Myocyte (in vitro differentiated cells): Measurements from ENCODE around the gene MFAP1. TPM values are rescaled to one million over a fixed set of nuclear protein-coding genes. Genes with fewer than 3 reads are reported as not detected.
A peak's percentile ranks its signal among the peaks of the same experiment; 100 is the strongest.

ENCODE experiments used
- DNase-seq: peaks from one replicate; pipeline ENCODE4 v3.0.0-alpha.2; 2012; ENCODE audit warnings: low read depth
- microRNA counts: library from miRNA; unstranded; fragments of <30 nt; microRNA quantifications from one replicate; lab custom pipeline; 2016
- microRNA-seq: library from miRNA; unstranded; fragments of <30 nt; microRNA quantifications from one replicate; pipeline ENCODE4, GENCODE V29; 2016
- total RNA-seq: library from RNA; depleted of rRNA; stranded (reverse); fragments of >200 nt; gene quantifications from 2 replicates; pipeline ENCODE4 v1.2.3, GENCODE V29; 2014

The MFAP1 gene
- total RNA-seq, 1 donor from 2014 or later: 31.2 TPM

DNA sequence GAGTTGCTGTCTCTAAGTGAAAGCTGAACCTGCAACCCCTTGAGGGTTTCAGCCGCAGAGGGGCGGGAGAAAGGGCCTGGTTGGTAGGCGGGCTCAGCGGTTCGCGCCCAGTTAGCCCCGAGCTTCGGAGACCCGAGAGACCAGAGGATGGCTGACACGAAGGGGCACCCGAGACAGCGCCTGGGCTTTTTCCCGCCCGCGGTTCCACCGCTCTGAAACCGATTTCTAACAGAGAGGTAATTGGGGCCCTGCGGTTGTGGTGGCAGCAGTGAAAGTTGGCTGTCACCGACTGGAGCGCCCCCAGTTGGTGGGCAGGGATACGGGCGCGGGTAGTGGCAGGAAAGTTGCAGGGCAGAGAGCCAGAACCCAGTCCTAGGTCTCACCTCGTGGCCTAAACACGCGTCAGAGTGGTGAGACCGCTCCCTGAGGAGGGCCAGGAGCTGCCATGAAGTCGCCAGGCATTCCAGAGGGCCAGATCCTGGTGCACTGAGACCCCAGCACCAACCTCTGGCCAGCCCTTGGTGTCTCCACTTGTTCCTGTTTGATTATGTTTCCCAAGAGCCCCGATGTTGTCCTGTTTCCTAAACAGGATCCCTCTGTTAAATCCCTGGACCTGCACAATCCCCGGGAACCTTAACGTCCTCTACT is 47.1 kb downstream of the MFAP1 start:
- DNase-seq: peak; percentile 78

DNA sequence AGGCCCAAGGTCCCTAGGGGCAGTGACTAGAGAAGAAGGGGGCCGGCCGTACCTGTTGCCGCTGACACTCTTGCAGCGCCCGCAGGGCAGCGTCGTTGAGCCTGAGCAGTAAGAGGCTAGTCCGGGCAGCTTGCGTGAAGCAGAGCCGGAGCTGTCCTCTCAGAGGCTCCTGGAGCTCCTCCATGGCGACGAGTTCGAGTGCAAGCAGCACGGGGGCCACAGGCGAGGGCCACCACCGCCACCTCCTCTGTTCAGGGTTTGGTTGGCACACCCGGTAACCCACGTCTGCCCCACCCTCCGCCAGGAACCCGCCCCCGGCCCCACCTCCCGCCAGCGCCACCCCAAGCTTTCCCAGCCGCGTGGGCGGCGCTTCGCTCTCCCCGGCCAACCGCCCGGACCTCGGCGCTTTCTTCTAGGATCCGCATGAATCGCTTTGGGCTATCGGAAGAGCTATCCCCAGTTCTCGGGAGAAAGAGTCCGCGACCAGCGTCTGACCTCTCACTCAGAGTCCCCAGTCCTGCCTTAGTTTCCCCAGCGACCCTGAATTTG is 47.7 kb downstream of the MFAP1 start, which contains the start of gene ELL3:
Gene ELL3, minus strand, starts transcription at position 249 of the 549 bp plus-strand sequence. Its CDS starts 65 bp downstream, at position 184.
- no peak for DNase-seq

DNA sequence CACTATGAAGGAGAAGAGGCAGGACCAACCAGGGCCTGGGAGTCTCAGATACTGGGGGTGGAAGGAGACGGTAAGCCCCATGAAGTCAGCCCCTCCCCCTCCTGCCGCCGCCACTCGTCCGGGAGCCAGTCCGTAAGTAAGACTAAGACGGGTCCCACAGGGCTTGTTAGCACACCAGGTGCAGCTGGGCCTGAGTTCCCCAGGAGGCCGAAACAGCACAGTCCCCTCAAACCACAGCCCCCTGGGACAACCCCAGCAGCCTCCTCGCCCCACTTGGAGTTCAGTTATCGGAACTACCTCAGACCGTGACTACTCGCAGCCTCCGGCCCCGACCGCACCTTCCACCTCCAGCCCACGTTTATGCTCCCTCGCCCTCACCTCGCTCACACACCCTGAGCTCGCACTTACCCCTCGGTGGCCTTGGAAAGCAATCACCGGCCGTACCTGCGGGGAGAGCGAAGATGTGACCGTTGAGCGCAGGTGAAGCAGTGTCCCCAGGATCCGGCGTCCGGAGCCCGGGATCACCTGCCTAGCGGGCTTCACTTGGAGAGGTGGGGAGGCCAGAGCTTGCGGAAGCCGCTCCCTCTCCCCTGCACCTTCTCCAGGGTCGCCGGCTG is 48.3 kb downstream of the MFAP1 start:
- DNase-seq: no peak

DNA sequence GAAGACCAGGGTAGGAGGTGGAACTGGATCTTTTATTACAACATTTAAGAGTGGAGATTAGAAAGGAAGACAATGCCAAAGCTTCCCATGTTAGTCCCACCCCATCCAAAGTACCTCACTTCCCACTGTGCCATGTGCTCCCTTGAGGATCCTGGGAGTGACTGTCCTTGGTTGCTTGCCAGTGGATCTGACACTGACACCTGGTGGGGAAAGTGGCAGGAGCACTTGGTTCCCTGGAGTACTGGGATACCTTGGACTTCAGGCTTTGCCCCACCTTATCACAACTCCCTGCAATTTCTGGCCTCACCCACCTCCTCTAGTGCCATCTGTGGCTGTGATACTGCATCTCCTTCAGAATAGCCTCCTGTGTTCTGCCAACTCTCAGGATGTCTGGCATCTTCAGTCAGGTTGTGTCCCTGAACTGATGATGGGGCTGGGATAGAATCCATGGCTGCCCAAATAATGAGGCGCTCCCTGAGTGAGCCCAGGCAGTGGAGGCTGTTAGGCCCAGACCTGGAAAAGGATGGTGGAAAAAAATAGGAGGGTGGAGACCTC is 49.0 kb downstream of the MFAP1 start:
- peak; percentile 68 for DNase-seq

- no peak for DNase-seq
Measured at GRCh38 chr15:43774062-43774461, 50.4 kb downstream of the MFAP1 start.

DNA sequence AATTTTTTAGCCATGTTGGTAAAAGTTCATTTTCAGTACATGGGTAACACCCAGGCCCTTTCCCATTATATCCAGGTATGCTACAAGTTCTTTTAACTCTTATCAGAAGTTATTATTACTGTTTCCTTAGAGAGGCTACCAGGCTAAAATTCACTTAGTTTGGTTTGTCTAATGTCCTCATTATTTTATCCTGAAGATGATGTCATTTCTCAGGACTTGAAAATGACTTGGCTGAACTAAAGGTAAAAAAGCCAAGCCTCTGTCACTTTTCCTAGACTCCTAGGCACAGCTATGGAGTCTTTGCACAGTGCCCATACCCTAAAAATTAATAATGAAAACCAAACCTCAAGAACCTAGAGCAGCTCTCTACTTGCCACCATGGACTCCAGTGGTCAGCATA is 51.9 kb downstream of the MFAP1 start:
- no peak for DNase-seq

GRCh38 chr15:43771816-43772215 is 52.7 kb downstream of the MFAP1 start:
- no peak for DNase-seq

- DNase-seq: peak; percentile 58
Measured at GRCh38 chr15:43769584-43770228, 54.8 kb downstream of the MFAP1 start.

DNA sequence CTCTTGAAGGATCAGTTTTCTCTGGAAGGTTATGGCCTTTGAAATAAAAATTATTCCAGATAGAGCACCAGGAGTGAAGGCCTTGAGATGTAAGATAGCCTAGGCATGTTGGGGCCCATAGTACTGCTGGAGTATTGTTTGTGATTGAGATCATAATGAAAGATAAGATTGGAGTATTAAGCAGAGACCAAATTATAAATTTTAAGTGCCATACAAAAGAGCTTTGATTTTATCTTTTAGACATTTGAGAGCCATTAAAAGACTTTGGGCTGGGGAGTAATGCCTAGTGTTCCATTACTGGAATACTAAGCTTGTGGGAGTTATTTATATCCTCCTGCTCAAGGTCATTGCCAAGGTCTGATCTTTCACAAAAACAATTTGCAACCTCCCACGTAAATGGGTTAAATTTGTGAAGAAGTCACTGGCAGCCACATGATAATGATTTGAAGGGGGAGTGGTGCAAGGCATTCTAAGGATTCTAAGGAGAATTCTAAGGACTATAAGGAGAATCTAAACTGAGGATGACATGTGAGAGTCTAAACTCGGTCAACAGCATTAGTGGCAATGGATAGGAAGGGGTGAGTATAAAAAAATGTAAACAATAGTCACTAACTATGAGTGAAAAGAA is 60.6 kb downstream of the MFAP1 start:
- peak; percentile 17 for DNase-seq

DNA sequence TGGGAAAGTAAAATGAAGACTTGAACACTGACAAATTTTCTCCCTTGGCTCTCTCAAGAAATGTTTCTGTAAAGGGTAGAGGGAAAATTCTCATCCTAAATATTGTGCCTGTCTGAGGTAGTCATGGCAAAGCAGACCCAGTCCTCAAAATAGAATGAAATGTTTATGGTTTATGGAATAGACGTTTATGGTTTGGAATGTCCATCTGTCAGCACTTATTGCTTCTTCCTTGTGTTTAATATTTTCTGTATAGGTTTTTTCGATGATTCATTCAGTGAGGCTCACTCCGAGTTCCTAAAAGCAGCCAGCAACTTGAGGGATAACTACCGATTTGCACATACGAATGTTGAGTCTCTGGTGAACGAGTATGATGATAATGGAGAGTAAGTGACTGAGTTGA is 61.7 kb downstream of the MFAP1 start:
- no peak for DNase-seq

MicroRNA genes within 50 kb of the gene (microRNA counts, 767-probe panel; counts per million panel counts)
- not detected for microRNA hsa-miR-1282 (lab: Ali Mortazavi, UCI)

Small RNA genes within 50 kb of the gene (microRNA-seq; reads per million reads assigned to microRNA genes)
- not detected for gene MIR1282

Other genes with a start within 250 kb of the MFAP1 start
- gene PPIP5K1, start 234.5 kb downstream of the MFAP1 start, total RNA-seq: 9.9 and 10.5 TPM in 2 replicates
- not detected in 2 replicates for gene CKMT1B, start 230.7 kb downstream of the MFAP1 start, total RNA-seq
- 0.08 TPM in 1 of 2 replicates, not detected in the other for gene STRC, start 205.9 kb downstream of the MFAP1 start, total RNA-seq
- 0.16 and 0.62 TPM in 2 replicates for gene CATSPER2, start 175.8 kb downstream of the MFAP1 start, total RNA-seq
- gene CKMT1A, start 130.8 kb downstream of the MFAP1 start, total RNA-seq: not detected in 2 replicates
- gene PDIA3, start 78.3 kb downstream of the MFAP1 start, total RNA-seq: 126 and 204 TPM in 2 replicates
- gene ELL3, start 47.7 kb downstream of the MFAP1 start, total RNA-seq: 2.2 and 2.7 TPM in 2 replicates
- 973 and 1,357 TPM in 2 replicates for gene SERF2, start 32.4 kb downstream of the MFAP1 start, total RNA-seq
- gene SERINC4, start 24.5 kb downstream of the MFAP1 start, total RNA-seq: 0.10 TPM in 1 of 2 replicates, not detected in the other
- gene HYPK, start 24.1 kb downstream of the MFAP1 start, total RNA-seq: 16.3 and 16.8 TPM in 2 replicates
- 1.7 and 4.1 TPM in 2 replicates for gene WDR76, start 2.3 kb upstream of the MFAP1 start, total RNA-seq